Measurements from ENCODE around the gene PKNOX2. TPM values are rescaled to one million over a fixed set of nuclear protein-coding genes. Genes with fewer than 3 reads are reported as not detected.

Gene PKNOX2
- total and polyA plus RNA-seq, 9 of the 15 experiments (the other 6 are each of a cell fraction or from before 2014, with no cell fraction given) = not detected

DNA sequence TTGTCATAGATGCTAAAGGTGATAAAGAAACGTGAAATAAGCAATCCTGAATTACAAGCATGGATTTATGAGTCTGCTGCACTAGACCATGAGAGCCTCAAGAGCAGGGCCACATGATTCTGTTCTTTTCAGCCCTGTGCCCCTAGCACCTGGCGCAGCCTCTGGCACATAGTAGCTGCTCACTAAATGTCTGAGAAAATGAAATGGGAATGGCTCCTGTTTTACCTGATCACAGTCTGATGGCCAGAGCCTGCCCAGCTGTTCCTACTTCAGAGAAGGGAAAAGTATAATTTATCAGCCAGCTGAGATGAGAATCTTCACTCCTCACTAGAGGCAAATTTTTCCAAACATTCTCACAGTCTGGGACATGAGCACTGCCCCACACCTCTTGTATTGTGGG is 10.7 kb upstream of the PKNOX2 start:
- no TSS peak for BruUV-seq (replicated peaks)
- H3K36me3 ChIP-seq (ENCODE audit: control insufficient read depth, insufficient read depth, low read length) = no peaks in the 10 kb centered on the region
- POLR2A ChIA-PET = no interaction called here
- CTCF ChIA-PET (ENCODE audit: low intra/inter-chr PET ratio) = no interaction called here
- no peaks in the 10 kb centered on the region for H4K20me1 ChIP-seq (replicated peaks; ENCODE audit: control insufficient read depth, insufficient read depth, low read length)
- FAIRE-seq (no peak), ATAC-seq (no peak), DNase-seq (ENCODE audit: extremely low read depth in 1 of 4, low spot score in 3 of 4) (no peak)
- H3K9me3 ChIP-seq (replicated peaks; ENCODE audit: control insufficient read depth, insufficient read depth, low read depth, low read length) = no peaks in the 10 kb centered on the region; the same call in 1 of the 2 replicates
- no peak overlapping the region for H3K9ac ChIP-seq (ENCODE audit: insufficient read depth in 1 of 2, low read depth in 2 of 2, low read length in 2 of 2)
- TF ChIP-seq, protein P1, sequence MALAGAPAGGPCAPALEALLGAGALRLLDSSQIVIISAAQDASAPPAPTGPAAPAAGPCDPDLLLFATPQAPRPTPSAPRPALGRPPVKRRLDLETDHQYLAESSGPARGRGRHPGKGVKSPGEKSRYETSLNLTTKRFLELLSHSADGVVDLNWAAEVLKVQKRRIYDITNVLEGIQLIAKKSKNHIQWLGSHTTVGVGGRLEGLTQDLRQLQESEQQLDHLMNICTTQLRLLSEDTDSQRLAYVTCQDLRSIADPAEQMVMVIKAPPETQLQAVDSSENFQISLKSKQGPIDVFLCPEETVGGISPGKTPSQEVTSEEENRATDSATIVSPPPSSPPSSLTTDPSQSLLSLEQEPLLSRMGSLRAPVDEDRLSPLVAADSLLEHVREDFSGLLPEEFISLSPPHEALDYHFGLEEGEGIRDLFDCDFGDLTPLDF (CRISPR knock-in tag; IDR thresholded peaks at IDR 0.05) = no peak
- TF ChIP-seq, protein P2, sequence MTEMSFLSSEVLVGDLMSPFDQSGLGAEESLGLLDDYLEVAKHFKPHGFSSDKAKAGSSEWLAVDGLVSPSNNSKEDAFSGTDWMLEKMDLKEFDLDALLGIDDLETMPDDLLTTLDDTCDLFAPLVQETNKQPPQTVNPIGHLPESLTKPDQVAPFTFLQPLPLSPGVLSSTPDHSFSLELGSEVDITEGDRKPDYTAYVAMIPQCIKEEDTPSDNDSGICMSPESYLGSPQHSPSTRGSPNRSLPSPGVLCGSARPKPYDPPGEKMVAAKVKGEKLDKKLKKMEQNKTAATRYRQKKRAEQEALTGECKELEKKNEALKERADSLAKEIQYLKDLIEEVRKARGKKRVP (CRISPR knock-in tag; IDR thresholded peaks at IDR 0.05) = no peak
- no peak for TF ChIP-seq EZH2 (IDR thresholded peaks at IDR 0.05; ENCODE audit: borderline replicate concordance, low read depth, low read length)
- no peak for TF ChIP-seq SRSF9 (IDR thresholded peaks at IDR 0.05; ENCODE audit: borderline replicate concordance, low read depth, low read length)
- TF ChIP-seq MTA1 (IDR thresholded peaks at IDR 0.05; ENCODE audit: borderline replicate concordance) = no peak
- no peak for TF ChIP-seq ZNF146 (CRISPR knock-in tag; IDR thresholded peaks at IDR 0.05; ENCODE audit: unreplicated experiment)
- no peak for TF ChIP-seq ZNF75A (CRISPR knock-in tag; IDR thresholded peaks at IDR 0.05)
- TF ChIP-seq, protein P3, sequence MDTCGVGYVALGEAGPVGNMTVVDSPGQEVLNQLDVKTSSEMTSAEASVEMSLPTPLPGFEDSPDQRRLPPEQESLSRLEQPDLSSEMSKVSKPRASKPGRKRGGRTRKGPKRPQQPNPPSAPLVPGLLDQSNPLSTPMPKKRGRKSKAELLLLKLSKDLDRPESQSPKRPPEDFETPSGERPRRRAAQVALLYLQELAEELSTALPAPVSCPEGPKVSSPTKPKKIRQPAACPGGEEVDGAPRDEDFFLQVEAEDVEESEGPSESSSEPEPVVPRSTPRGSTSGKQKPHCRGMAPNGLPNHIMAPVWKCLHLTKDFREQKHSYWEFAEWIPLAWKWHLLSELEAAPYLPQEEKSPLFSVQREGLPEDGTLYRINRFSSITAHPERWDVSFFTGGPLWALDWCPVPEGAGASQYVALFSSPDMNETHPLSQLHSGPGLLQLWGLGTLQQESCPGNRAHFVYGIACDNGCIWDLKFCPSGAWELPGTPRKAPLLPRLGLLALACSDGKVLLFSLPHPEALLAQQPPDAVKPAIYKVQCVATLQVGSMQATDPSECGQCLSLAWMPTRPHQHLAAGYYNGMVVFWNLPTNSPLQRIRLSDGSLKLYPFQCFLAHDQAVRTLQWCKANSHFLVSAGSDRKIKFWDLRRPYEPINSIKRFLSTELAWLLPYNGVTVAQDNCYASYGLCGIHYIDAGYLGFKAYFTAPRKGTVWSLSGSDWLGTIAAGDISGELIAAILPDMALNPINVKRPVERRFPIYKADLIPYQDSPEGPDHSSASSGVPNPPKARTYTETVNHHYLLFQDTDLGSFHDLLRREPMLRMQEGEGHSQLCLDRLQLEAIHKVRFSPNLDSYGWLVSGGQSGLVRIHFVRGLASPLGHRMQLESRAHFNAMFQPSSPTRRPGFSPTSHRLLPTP (IDR thresholded peaks at IDR 0.05; ENCODE audit: borderline replicate concordance, extremely low read depth, insufficient read length) = no peak
- no peak for TF ChIP-seq ZNF717 (CRISPR knock-in tag; IDR thresholded peaks at IDR 0.05)
- no peak for TF ChIP-seq MAFF (IDR thresholded peaks at IDR 0.05; ENCODE audit: low read length)
- TF ChIP-seq HIVEP1 (CRISPR knock-in tag; IDR thresholded peaks at IDR 0.05) = no peak
- no peak for TF ChIP-seq FIP1L1 (IDR thresholded peaks at IDR 0.05; ENCODE audit: low read depth, low read length, poor library complexity, severe bottlenecking)
- TF ChIP-seq, protein P4, sequence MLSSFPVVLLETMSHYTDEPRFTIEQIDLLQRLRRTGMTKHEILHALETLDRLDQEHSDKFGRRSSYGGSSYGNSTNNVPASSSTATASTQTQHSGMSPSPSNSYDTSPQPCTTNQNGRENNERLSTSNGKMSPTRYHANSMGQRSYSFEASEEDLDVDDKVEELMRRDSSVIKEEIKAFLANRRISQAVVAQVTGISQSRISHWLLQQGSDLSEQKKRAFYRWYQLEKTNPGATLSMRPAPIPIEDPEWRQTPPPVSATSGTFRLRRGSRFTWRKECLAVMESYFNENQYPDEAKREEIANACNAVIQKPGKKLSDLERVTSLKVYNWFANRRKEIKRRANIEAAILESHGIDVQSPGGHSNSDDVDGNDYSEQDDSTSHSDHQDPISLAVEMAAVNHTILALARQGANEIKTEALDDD (IDR thresholded peaks at IDR 0.05) = no peak
- no peak for TF ChIP-seq POLR2AphosphoS2 (IDR thresholded peaks at IDR 0.05; ENCODE audit: low read length)
- no peak for TF ChIP-seq LEF1 (IDR thresholded peaks at IDR 0.05)
- peaks cover 4 to 42% of the 10 kb centered on the region in 2 experiments for H3K27me3 ChIP-seq (ENCODE audit: control insufficient read depth in 2 of 2, insufficient read depth in 2 of 2, low read length in 2 of 2)
- H3K9me1 ChIP-seq (ENCODE audit: control insufficient read depth, insufficient read depth, low read length) = no peaks in the 10 kb centered on the region
- WGBS (ENCODE audit: insufficient coverage, low coverage, missing lambda C conversion rate) = 4% methylated on average over 2 of the region's 2 CpGs
- in situ Hi-C loops (cut with MboI) = no loop called here
- no peak overlapping the region for H3K4me3 ChIP-seq
- H3K27ac ChIP-seq (ENCODE audit: extremely low read depth, low read depth, low read length) = no peak overlapping the region
- H3K79me2 ChIP-seq (ENCODE audit: control insufficient read depth, insufficient read depth, low read length) = no peaks in the 10 kb centered on the region
- H3K4me2 ChIP-seq (ENCODE audit: insufficient read depth, low read length) = no peak overlapping the region
- H3K4me1 ChIP-seq (replicated peaks in 1 of 2; ENCODE audit: control insufficient read depth in 2 of 2, insufficient read depth in 2 of 2, low read length in 2 of 2) = no peaks in the 10 kb centered on the region
- intact Hi-C loops (cut with micrococcal nuclease) = no loop called here
- no peak overlapping the region for H2AFZ ChIP-seq (ENCODE audit: low read depth, low read length)
